Measurements from ENCODE around the gene FBXL7. TPM values are rescaled to one million over a fixed set of nuclear protein-coding genes. Genes with fewer than 3 reads are reported as not detected.

FBXL7 gene
- total RNA-seq, 4 donors from 2014 or later: 1.9 to 5.9 (median 3.0) TPM

GRCh38 chr5:15492545-15492944 lies 7.4 kb upstream of the FBXL7 start:
- 81% methylated on average over 1 of the region's 1 CpG for WGBS
- H3K9me3 ChIP-seq: no peaks in the 10 kb centered on the region
- no peak overlapping the region for H3K27ac ChIP-seq

GRCh38 chr5:15493501-15493900 lies 6.5 kb upstream of the FBXL7 start:
- 90% methylated on average over 5 of the region's 5 CpGs for WGBS
- no peaks in the 10 kb centered on the region for H3K4me1 ChIP-seq

More at GRCh38 chr5:15492545-15492944, 7.4 kb upstream of the FBXL7 start:
- Histone ChIP-seq H3K4me1 (no peaks in the 10 kb centered on the region), H3K4me3 (no peak overlapping the region), H3K36me3 (no peaks in the 10 kb centered on the region), H3K27me3 (no peaks in the 10 kb centered on the region)
- TF ChIP-seq POLR2AphosphoS5 (IDR thresholded peaks at IDR 0.05) (no peak), CTCF (IDR thresholded peaks at IDR 0.05) (no peak), POLR2A (IDR thresholded peaks at IDR 0.05) (no peak), EP300 (IDR thresholded peaks at IDR 0.05) (no peak)
- DNase-seq (ENCODE audit: low spot score in 2 of 2): no peak

GRCh38 chr5:15495026-15495425 lies 5.0 kb upstream of the FBXL7 start:
- peaks cover 5% of the 10 kb centered on the region for H3K4me1 ChIP-seq
- no peaks in the 10 kb centered on the region for H3K36me3 ChIP-seq
- H3K4me3 ChIP-seq: no peak overlapping the region
- WGBS: 29% methylated on average over 6 of the region's 6 CpGs
- no peak overlapping the region for H3K27ac ChIP-seq
- H3K27me3 ChIP-seq: peaks cover 5% of the 10 kb centered on the region
- DNase-seq (ENCODE audit: low spot score in 2 of 2): no peak
- TF ChIP-seq EP300 (IDR thresholded peaks at IDR 0.05) (no peak), CTCF (IDR thresholded peaks at IDR 0.05) (no peak), POLR2A (IDR thresholded peaks at IDR 0.05) (no peak), POLR2AphosphoS5 (IDR thresholded peaks at IDR 0.05) (no peak)
- H3K9me3 ChIP-seq: no peaks in the 10 kb centered on the region

More at GRCh38 chr5:15493501-15493900, 6.5 kb upstream of the FBXL7 start:
- H3K36me3 ChIP-seq: no peaks in the 10 kb centered on the region
- no peaks in the 10 kb centered on the region for H3K27me3 ChIP-seq
- H3K9me3 ChIP-seq: no peaks in the 10 kb centered on the region
- H3K27ac ChIP-seq: no peak overlapping the region
- DNase-seq (ENCODE audit: low spot score in 2 of 2): no peak
- no peak overlapping the region for H3K4me3 ChIP-seq
- TF ChIP-seq POLR2AphosphoS5 (IDR thresholded peaks at IDR 0.05): no peak
- no peak for TF ChIP-seq CTCF (IDR thresholded peaks at IDR 0.05)
- TF ChIP-seq POLR2A (IDR thresholded peaks at IDR 0.05): no peak
- no peak for TF ChIP-seq EP300 (IDR thresholded peaks at IDR 0.05)

GRCh38 chr5:15496886-15497285 lies 3.1 kb upstream of the FBXL7 start:
- Histone ChIP-seq H3K27ac (no peak overlapping the region), H3K36me3 (no peaks in the 10 kb centered on the region), H3K27me3 (peaks cover 14% of the 10 kb centered on the region), H3K4me3 (no peak overlapping the region), H3K9me3 (no peaks in the 10 kb centered on the region), H3K4me1 (peaks cover 6% of the 10 kb centered on the region)
- 85% methylated on average over 3 of the region's 3 CpGs for WGBS
- no peak for DNase-seq (ENCODE audit: low spot score in 2 of 2)
- TF ChIP-seq POLR2A (IDR thresholded peaks at IDR 0.05) (no peak), POLR2AphosphoS5 (IDR thresholded peaks at IDR 0.05) (no peak), EP300 (IDR thresholded peaks at IDR 0.05) (no peak), CTCF (IDR thresholded peaks at IDR 0.05) (no peak)

- peak; percentile 83 to 85 for DNase-seq (ENCODE audit: low spot score in 2 of 2)
- WGBS: 7% methylated on average over 8 of the region's 61 CpGs
- Histone ChIP-seq H3K27me3 (peaks cover 14% of the 10 kb centered on the region), H3K27ac (peak overlapping the region; percentile 91), H3K4me3 (peak overlapping the region; percentile 69), H3K36me3 (no peaks in the 10 kb centered on the region), H3K4me1 (peaks cover 15% of the 10 kb centered on the region), H3K9me3 (no peaks in the 10 kb centered on the region)
- no peak for TF ChIP-seq EP300 (IDR thresholded peaks at IDR 0.05)
- no peak for TF ChIP-seq CTCF (IDR thresholded peaks at IDR 0.05)
- no peak for TF ChIP-seq POLR2A (IDR thresholded peaks at IDR 0.05)
- no peak for TF ChIP-seq POLR2AphosphoS5 (IDR thresholded peaks at IDR 0.05)
Measured at GRCh38 chr5:15500325-15501001, 483 bp downstream of the FBXL7 start.

Measured in suprapubic skin (tissue), 4 donors.